GM19468 (cell line): ENCODE results near the gene DHRS11.

Experiments
- ATAC-seq: cut with Tn5 transposase; IDR thresholded peaks from one replicate; pipeline ENCODE4 v1.9.1; 2021; ENCODE audit warnings: mild to moderate bottlenecking, moderate library complexity, moderate number of reproducible peaks; ENCODE audit not compliant: unreplicated experiment; ENCODE audit errors: extremely low read depth

Gene DHRS11

GRCh38 chr17:36591434-36592315 is at the start of gene DHRS11:
TSS of gene DHRS11 (plus strand) at chr17:36591879. CDS start at chr17:36592010, 131 bp downstream.
- peak; percentile 37 for ATAC-seq

- ATAC-seq: no peak
Measured at GRCh38 chr17:36542755-36543154, 48.9 kb upstream of the DHRS11 start.

- no peak for ATAC-seq
Measured at GRCh38 chr17:36544044-36544306, 47.7 kb upstream of the DHRS11 start.

- peak; percentile 34 for ATAC-seq
Measured at GRCh38 chr17:36544307-36545076, 47.2 kb upstream of the DHRS11 start, which contains the start of gene GGNBP2. TSS of gene GGNBP2 (plus strand) at chr17:36544919. CDS start at chr17:36545725, 806 bp downstream.

- ATAC-seq: no peak
Measured at GRCh38 chr17:36545077-36545464, 46.6 kb upstream of the DHRS11 start.

GRCh38 chr17:36545465-36546417 is 45.9 kb upstream of the DHRS11 start:
- ATAC-seq: peak; percentile 58

GRCh38 chr17:36546418-36547093 is 45.1 kb upstream of the DHRS11 start:
- ATAC-seq: no peak

- ATAC-seq: no peak
Measured at GRCh38 chr17:36547776-36548175, 43.9 kb upstream of the DHRS11 start.

- ATAC-seq: peak; percentile 12
Measured at GRCh38 chr17:36550491-36551417, 40.9 kb upstream of the DHRS11 start.

- ATAC-seq: no peak
Measured at GRCh38 chr17:36553459-36553858, 38.2 kb upstream of the DHRS11 start.

GRCh38 chr17:36566081-36566480 is 25.6 kb upstream of the DHRS11 start:
- no peak for ATAC-seq

GRCh38 chr17:36575028-36575427 is 16.7 kb upstream of the DHRS11 start:
- ATAC-seq: no peak

GRCh38 chr17:36576793-36577192 is 14.9 kb upstream of the DHRS11 start:
- ATAC-seq: no peak

- ATAC-seq: no peak
Measured at GRCh38 chr17:36578671-36579070, 13.0 kb upstream of the DHRS11 start.

GRCh38 chr17:36583787-36584186 is 7.9 kb upstream of the DHRS11 start:
- ATAC-seq: no peak

- ATAC-seq: no peak
Measured at GRCh38 chr17:36586138-36586537, 5.5 kb upstream of the DHRS11 start.

GRCh38 chr17:36590082-36590481 is 1.6 kb upstream of the DHRS11 start:
- no peak for ATAC-seq

GRCh38 chr17:36592316-36592715 is 637 bp downstream of the DHRS11 start:
- ATAC-seq: no peak
